Measurements from ENCODE around the gene ZBTB34.
A peak's percentile ranks its signal among the peaks of the same experiment; 100 is the strongest.

DNA sequence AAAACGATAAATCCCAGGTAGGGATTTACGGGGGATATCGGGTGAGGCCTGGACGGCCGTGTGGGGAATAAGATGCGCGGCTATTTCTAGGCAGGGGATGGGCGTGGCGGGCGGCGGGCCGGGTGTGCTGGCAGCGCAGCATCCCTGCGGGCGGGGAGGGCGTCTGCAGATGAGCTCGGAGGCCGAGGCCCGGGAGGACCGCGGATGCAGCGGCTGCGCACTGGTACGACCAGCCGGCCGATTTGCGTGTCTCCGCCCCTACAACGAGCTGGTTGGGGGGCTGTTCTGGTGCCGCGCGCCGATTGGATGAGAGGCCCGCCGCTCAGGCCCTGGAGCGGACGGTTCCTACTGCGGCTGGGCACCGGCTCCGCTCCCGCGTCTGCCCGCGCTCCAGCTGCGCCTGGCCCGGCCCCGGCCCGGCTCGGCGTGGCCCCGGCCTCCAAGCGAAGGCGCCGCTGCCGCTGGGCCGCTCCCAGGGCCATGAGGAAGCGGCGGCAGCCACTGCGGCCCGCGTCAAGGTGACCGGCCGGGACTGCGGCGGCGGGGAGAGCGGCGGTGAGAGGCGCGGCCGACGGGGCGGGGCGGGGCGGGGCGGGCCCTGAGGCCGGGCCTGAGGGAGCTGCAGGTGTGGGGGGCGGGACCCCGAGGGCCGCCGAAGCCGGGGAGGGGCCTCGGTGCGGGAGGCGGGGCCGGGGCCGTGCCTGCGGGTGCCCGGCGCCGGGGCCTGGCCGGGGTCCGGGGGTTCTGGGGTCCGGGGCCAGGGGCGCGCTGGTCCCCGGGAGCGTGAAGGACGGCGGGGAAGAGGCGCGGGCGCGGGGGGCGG lies 54.2 kb downstream of the ZBTB34 start, which contains the start of gene RALGPS1:
- peak; percentile 24 for TF ChIP-seq POLR2A (IDR thresholded peaks at IDR 0.05)
- TF ChIP-seq, protein P1, sequence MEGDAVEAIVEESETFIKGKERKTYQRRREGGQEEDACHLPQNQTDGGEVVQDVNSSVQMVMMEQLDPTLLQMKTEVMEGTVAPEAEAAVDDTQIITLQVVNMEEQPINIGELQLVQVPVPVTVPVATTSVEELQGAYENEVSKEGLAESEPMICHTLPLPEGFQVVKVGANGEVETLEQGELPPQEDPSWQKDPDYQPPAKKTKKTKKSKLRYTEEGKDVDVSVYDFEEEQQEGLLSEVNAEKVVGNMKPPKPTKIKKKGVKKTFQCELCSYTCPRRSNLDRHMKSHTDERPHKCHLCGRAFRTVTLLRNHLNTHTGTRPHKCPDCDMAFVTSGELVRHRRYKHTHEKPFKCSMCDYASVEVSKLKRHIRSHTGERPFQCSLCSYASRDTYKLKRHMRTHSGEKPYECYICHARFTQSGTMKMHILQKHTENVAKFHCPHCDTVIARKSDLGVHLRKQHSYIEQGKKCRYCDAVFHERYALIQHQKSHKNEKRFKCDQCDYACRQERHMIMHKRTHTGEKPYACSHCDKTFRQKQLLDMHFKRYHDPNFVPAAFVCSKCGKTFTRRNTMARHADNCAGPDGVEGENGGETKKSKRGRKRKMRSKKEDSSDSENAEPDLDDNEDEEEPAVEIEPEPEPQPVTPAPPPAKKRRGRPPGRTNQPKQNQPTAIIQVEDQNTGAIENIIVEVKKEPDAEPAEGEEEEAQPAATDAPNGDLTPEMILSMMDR (IDR thresholded peaks at IDR 0.05) = no peak
